ENCODE data around the gene HOXD10.

GRCh38 chr2:176146645-176147044, 30.1 kb downstream of the HOXD10 start:
- TF ChIP-seq, protein P1, sequence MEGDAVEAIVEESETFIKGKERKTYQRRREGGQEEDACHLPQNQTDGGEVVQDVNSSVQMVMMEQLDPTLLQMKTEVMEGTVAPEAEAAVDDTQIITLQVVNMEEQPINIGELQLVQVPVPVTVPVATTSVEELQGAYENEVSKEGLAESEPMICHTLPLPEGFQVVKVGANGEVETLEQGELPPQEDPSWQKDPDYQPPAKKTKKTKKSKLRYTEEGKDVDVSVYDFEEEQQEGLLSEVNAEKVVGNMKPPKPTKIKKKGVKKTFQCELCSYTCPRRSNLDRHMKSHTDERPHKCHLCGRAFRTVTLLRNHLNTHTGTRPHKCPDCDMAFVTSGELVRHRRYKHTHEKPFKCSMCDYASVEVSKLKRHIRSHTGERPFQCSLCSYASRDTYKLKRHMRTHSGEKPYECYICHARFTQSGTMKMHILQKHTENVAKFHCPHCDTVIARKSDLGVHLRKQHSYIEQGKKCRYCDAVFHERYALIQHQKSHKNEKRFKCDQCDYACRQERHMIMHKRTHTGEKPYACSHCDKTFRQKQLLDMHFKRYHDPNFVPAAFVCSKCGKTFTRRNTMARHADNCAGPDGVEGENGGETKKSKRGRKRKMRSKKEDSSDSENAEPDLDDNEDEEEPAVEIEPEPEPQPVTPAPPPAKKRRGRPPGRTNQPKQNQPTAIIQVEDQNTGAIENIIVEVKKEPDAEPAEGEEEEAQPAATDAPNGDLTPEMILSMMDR (IDR thresholded peaks at IDR 0.05; ENCODE audit: low read depth, low read length): no peak
- no peak for TF ChIP-seq EZH2phosphoT487 (IDR thresholded peaks at IDR 0.05; ENCODE audit: low read depth)

All from OCI-LY3 (cell line).